IPS-18c (cell line): ENCODE measurements around the gene NDUFS7.
A peak's percentile ranks its signal among the peaks of the same experiment; 100 is the strongest.

Source experiments
- H3K4me3 ChIP-seq: 2 replicates; pipeline ENCODE4 v1.7.0; 2013; ENCODE audit warnings: low read depth, mild to moderate bottlenecking, low read length, moderate library complexity; ENCODE audit not compliant: insufficient read depth
- H3K9me3 ChIP-seq: one replicate; pipeline ENCODE4 v1.6.1; 2013; ENCODE audit warnings: mild to moderate bottlenecking, low read length, moderate library complexity; ENCODE audit not compliant: control insufficient read depth, insufficient read depth

The NDUFS7 gene

DNA sequence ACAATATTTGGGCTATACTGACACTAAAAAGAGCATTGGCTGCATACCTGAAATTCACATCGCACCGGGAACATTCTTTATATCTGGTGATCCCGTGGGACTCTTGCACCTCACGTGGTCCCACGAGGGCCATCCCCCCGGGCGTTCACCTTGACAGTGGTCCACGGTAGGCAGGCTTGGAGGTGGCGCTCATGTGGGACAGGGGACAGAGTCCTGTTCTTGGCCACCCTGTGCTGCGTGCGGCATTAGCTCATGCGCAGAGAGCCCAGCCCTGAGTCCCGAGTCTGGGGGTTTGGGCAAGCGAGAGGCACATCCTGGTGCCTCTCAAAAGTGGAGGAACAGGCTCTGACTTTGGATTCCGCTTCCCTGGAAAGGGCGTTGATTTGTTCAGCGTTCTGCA lies 10.1 kb downstream of the NDUFS7 start:
- no peaks in the 10 kb centered on the region for H3K9me3 ChIP-seq
- H3K4me3 ChIP-seq, result no peak overlapping the region

DNA sequence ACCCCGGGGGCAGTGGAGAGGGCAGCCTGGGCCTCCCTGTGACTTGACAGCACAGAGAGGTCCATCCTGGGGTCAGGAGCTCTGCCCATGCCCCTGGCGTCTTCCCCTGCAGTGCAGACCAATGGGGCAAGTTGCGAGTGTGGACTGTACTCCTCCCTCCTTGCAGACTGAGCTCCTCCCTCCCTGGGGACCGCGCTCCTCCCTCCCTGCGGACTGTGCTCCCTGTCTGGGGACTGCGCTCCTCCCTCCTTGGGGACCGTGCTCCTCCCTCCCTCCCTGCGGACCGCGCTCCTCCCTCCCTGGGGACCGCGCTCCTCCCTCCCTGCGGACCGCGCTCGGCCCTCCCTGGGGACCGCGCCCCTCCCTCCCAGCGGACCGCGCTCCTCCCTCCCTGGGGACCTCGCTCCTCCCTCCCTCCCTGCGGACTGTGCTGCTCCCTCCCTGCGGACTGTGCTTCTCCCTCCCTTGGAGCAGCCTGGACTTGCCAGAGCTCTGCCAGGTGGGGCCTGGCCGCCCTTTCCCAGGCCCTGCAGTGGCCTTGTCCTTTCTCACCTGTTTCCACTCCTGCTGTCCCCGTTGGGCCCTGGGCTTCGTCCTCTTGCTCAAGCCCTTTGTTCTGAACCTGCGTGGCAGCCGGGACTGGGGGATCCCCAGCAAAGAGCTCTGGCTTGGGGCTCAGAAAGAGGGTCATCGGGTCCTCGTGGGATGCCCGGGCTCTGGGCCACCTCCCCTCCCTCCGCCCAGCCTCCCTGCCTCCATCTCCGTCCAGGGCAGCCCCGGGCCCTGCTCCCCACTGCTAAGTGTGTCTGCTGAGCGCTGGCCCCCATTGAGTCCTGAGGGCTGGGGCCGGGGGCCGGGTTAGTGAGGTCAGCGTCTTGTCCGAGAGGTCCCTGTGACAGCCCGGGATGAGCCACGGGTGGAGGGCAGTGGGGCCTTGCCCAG lies 10.8 kb downstream of the NDUFS7 start:
- H3K9me3 ChIP-seq, result no peaks in the 10 kb centered on the region
- no peak overlapping the region for H3K4me3 ChIP-seq

DNA sequence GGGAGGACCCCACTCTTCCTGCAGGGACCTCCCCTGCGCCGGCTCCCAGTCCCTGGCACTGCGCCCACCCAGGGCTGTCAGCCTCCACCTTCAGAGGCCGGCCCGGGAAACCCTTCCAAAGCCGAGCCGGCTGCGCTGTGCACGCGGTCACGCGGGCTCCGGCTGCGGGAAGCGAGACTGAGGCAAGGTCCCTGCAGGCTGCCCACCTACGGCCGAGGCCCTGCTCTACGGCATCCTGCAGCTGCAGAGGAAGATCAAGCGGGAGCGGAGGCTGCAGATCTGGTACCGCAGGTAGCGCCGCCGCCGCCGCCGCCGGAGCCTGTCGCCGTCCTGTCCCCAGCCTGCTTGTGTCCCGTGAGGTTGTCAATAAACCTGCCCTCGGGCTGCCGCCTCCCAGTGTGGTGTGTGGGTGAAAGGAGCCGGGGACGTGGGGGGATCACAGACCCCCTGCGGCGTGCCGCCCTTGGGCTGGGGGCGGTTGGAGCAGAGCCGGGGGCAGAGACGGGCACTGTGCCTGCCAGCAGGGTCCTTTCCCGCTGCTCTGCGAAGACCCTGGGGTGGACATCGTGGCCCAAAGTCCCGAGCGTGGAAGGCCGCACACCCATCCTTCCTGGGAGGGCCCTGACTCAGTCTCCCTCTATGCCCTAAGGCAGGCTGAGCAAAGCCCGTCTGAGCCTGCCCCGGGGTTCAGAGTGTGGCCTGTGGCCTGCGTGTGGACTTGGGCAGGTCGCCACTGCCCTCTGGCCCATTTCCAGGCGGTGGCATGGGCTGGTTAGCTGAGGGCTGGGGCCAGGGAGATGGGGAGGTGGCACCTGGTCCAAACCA lies 11.7 kb downstream of the NDUFS7 start:
- H3K9me3 ChIP-seq, result no peaks in the 10 kb centered on the region

DNA sequence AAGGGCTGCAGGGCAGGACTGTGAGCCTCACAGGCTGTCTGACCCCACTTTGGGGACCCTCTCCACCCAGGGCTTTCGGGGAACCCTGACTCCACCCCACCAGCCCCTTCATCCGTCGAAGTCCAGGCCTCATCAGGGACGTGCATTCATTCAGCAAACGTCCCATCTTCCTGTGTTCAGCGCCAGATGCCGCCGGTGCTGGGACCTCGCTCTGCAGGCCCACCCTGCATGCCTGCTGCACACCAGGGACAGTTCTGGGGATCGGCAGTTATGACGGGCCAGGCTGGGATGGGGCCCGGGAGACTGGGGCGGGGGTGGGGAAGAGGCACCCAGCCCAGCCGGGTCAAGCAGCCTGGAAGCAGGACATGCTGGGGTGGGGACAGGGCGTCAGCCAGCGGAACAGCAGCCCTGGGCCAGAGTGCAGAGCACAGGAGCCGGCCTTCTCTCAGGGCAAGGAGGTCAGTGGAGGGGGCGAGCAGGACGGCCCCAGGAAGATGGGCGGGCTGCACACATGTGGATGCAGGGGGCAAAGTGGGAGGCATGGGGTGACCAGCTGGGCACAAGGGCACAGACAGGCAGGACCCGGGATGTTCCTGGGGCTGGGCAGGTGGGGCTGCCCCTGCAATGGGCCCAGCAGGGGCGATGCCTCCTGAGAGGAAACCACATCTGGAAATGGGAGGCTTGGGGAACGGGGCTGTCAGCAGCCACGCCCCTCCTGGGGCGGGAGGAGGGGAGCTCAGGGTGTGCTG lies 12.5 kb downstream of the NDUFS7 start:
- H3K4me3 ChIP-seq, result no peak overlapping the region
- no peaks in the 10 kb centered on the region for H3K9me3 ChIP-seq

More for the DNA sequence above, 11.7 kb downstream of the NDUFS7 start:
- no peak overlapping the region for H3K4me3 ChIP-seq

DNA sequence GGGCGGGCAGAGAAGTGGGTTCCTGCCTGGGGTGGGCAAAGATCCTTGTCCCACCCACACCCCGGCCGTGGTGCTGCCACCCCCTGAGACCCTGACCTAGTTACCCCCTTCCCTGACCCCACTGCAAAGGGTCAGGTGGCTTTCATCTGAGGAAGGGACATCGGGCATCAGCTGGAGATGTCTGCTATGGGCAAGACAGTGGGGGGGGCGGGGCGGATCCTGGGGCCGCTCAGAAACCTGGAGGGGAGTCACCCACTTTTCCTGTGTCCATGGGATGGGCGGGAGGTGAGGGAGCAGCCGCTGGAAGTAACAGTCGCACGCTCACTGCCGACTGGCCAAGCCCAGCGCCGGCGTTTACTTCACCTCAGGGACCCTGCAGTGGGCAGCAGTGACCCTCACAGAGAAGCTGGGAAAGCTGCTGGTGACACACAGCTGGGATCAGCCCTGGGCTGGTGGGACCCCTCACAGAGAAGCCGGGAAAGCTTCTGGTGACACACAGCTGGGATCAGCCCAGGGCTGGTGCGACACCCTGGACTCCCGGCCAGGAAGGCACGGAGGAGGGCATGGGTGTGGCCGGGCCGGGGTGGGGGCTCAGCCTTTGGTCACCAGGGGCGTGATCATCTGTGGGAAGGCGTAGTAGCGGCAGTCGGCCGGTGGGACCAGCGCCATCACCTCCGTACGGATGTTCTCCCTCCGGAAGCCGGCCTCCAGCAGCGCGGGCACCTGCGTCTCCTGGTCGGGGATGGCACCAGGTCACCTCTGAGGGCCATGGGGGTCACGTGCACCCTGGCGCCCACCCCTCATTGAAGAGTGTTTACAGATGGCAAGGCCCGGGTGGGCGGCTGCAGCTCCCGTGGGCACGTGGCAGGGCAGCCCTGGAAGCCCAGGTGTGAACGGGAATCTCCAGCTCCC lies 13.3 kb downstream of the NDUFS7 start:
- no peak overlapping the region for H3K4me3 ChIP-seq
- no peaks in the 10 kb centered on the region for H3K9me3 ChIP-seq

DNA sequence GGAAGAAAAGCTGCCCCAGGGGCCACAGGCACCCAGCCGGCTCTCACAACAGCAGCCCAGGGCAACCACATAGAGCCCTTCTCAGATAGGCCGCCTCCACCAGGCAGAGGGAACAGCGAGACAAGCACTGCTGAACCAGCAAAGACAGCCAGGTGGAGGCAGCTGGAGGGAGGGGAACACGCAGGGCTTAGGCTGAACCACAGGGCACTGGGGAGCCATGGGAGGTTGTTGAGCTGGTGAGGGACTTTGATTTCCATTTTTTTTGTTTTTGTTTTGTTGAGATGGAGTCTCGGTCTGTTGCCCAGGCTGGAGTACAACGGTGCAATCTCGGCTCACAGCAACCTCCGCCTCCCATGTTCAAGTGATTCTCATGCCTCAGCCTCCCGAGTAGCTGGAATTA lies 14.1 kb downstream of the NDUFS7 start:
- Histone ChIP-seq H3K4me3 (no peak overlapping the region), H3K9me3 (no peaks in the 10 kb centered on the region)

DNA sequence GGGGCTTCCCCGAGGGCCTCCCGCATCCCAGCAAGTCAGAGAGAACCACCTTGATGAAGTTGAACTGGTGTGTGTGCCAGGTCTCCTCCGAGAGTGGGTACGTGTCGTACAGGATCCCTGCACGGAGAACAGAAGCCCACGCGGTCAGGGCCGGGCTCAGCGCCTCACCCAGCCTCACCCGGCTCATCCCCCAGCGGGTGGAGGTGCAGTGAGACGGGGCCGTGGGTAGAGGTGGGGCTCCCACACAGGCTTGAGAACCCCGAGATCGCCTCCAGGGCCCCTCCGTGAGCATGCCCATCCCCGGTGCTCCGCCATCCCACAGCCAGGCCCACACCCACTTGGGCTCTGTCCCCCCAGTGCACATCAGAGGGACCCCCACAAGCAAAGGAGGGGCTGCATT lies 15.4 kb downstream of the NDUFS7 start:
- Histone ChIP-seq H3K9me3 (no peaks in the 10 kb centered on the region), H3K4me3 (no peak overlapping the region)

DNA sequence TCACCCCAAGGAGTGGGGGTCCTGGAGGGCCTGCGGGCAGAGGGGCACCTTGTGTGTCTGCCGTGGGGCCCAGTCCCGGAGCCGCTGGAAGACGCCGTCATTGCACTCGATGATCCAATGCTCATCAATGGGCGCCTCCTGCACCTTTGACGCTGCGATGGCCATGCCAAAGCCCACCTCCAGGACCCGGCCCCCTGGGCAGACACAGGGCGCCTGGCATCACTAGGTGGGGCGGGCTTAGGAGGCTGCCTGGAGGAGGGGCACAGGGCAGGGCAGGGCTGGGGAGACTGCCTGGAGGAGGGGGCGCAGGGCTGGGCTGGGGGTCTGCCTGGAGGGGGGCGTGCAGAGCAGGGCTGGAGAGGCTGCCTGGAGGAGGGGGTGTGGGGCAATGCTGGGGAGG lies 16.0 kb downstream of the NDUFS7 start:
- H3K4me3 ChIP-seq, result no peak overlapping the region
- no peaks in the 10 kb centered on the region for H3K9me3 ChIP-seq

DNA sequence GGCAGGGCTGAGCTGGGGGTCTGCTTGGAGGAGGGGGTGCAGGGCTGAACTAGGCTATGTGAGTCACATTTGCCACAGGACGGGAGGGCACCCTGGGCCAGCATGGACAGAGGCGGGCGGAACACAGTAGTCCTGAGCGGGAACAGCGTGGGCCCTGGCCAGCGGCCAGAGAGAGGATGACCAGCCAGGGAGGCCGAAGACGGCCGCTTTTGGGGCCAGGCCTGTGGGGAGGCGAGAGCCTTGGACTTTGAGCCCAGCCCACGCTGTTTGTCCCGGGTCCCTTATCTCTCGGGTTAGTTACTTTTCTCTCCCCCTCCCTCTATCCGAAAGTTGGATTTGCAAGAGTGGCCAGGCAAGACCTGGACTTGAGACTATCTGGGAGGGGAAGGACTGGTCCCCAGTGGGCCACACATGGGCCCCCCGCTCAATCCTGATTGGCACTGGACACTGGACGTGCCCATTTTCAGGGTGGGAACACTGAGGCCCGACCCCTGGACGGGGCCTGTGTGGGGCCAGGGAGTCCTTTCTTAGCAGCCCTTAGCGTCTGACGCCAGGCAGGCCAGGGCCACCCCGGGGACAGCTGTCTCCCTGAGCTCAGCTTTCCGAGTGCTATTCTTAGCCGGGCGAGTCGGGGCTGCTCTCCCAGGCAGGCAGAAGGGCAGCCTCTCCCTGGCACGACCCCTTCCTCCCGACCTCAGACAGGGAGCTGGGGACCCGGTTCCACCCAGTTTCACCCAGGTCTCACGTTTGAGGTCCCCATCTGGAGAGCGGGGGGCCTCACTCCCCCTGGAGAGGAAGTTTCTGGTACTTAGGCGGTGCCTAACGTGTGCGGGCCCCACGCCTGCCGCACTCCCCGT lies 16.8 kb downstream of the NDUFS7 start:
- peak overlapping the region; percentile 61 for H3K4me3 ChIP-seq
- H3K9me3 ChIP-seq, result no peaks in the 10 kb centered on the region

DNA sequence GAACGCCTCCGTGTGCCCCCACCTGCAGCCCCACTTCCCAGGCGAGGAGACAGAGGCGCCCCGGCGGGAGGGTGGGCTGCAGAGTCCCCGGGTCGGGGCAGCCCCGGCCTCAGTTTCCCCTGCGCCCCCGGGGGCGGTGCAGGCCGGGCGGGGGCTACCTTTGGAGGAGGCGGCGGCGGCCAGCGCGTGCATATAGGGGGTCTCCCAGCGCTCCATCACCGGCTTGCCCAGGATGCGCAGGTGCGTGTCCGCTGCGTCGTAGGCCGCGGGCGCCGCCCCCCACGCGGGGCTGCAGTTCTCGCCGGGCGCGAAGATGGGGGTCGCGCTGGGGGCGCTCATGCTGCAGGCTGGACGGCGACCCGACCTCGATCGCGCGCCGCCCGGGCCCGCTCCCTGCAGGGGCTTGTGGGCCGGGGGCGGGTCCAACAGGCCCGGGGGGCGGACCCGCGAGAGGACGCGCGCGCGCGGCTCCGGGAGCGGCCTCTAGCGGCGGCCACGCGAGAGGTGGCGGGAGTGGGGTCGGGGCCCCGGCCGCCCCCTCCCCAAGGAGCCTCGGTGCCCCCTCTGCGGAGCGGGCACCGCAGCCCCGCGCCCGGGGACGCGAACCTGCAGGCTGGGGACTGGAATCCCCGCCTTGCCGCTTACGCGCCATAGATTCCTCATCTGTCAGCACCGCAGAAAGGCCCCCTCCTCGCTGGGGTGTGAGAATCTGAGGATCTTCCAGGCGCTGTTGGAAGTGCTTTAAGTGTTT lies 17.6 kb downstream of the NDUFS7 start, which contains the start of gene GAMT:
GAMT (minus strand) TSS at position 405 of the 751 bp plus-strand sequence; CDS start at position 339, 66 bp downstream.
- Histone ChIP-seq H3K9me3 (no peaks in the 10 kb centered on the region), H3K4me3 (peak within 1 kb of the TSS; percentile 61)

DNA sequence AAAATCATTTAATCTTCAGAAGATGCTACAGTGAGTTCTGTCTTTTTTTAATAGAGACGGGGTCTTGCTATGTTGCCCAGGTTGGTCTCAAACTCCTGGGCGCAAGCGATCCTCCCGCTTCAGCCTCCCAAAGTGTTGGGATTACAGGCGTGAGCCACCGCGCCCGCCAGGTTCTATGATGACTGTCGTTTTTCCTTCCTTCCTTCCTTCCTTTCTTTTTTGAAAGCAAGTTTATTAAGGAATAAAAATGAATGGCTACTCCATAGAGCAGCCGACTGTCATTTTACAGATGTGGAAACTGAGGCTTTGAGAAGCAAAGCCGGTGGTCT lies 18.1 kb downstream of the NDUFS7 start:
- H3K9me3 ChIP-seq, result no peaks in the 10 kb centered on the region

DNA sequence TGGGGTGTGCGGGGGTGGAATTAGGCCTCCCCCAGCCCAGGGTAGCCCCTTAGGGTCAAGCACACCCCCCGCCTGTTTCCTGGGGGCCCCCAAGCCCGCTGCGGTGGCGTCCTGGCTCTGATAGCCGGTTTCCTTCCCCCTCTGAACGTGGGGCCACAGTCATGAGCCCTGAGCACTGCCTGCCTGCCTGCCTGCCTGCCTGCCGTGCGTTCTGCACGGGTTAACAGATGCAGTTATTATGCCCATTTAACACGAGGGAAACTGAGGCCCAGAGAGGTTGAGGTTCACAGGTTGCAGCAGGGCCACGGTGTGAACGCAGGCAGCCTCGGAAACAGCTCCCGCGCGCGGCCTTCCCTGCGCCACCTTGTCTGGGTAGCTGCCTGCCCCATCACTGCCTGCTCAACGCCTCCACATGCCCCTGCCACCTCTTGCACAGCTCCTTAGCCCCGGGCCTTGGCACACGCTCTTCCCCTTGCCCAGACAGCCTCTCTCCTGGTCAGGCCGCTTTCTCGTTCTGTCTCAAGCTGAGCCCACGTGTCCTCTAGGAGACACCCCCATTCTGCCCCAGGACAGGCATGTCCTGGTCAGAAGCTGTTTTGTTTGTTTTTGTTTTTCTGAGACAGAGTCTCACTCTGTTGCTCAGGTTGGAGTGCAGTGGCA lies 18.8 kb downstream of the NDUFS7 start:
- no peaks in the 10 kb centered on the region for H3K9me3 ChIP-seq
- H3K4me3 ChIP-seq, result no peak overlapping the region

More for the DNA sequence above, 18.1 kb downstream of the NDUFS7 start:
- peak overlapping the region; percentile 61; the same call in 1 of the 2 replicates for H3K4me3 ChIP-seq

DNA sequence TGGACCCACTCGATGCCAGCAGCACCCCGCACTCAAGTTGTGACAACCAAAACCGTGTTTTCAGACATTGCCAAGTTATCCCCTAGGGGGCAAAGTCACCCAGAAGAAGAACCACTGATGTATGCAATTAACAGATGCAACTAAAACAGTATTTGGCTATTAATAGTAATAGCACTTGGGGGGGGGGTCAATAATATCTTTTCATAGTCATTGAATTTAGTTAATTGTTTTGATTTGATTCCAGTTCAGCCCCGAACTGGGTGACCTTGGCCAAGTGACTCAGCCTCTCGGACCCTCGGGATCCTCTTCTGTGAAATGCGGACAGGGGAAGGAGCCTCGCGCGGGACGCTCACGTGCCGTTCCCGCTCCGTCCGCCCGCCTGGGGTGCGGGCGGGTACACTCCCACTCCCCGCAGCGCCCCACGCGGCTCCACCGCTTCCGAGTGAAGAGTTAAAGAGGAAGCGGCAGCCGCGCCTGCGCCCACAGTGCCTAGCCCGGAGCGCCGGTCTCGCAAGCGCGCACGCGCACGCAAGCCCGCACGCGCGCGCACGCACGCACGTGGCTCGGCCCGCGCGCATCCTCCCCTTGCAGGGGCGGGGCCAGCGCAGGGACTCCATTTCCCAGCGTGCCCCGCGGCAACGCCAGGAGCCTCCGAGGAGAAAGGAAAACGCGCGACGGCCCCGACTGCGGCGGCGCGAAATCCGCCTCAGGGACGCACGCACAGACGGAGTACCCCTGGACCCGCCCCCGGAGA lies 23.2 kb downstream of the NDUFS7 start:
- H3K4me3 ChIP-seq, result peak overlapping the region; percentile 73

More for the DNA sequence above, 23.2 kb downstream of the NDUFS7 start:
- peaks cover 5% of the 10 kb centered on the region for H3K9me3 ChIP-seq
